Upper lobe of left lung (tissue), 6 donors: ENCODE results near the gene ART3. TPM values are rescaled to one million over a fixed set of nuclear protein-coding genes. Genes with fewer than 3 reads are reported as not detected.

Experiments
- ATAC-seq, 2 donors: fragments of 200-7000 bp; cut with Tn5 transposase; one replicate each; pipeline ENCODE4 v1.9.1; 2022; ENCODE audit warnings: mild to moderate bottlenecking in 2 of 2, moderate library complexity in 2 of 2; ENCODE audit not compliant: low FRiP score in 2 of 2
- DNase-seq, 2 donors: peaks; one replicate each; pipeline ENCODE4 v3.0.0-alpha.2; 2019 to 2020
- H3K27ac ChIP-seq, 4 donors: fragments of 200-600 bp; sonication (generic); one replicate each; pipeline ENCODE4 v1.5.1; 2016 to 2019
- H3K27me3 ChIP-seq, 4 donors: fragments of 200-600 bp; sonication (generic); one replicate each; pipeline ENCODE4 v1.5.1; 2017 to 2019
- H3K36me3 ChIP-seq, 4 donors: fragments of 200-600 bp; sonication (generic); one replicate each; pipeline ENCODE4 v1.5.1; 2016 to 2019
- H3K4me1 ChIP-seq, 4 donors: fragments of 200-600 bp; sonication (generic); one replicate each; pipeline ENCODE4 v1.5.1; 2018 to 2019
- H3K4me3 ChIP-seq, 4 donors: fragments of 200-600 bp; sonication (generic); one replicate each; pipeline ENCODE4 v1.5.1; 2017 to 2019; ENCODE audit warnings: mild to moderate bottlenecking in 2 of 4, moderate library complexity in 1 of 4
- H3K9me3 ChIP-seq, 4 donors: fragments of 200-600 bp; sonication (generic); one replicate each; pipeline ENCODE4 v1.5.1; 2018 to 2019
- CTCF ChIP-seq, 6 experiments: fragments of 450-650 bp in 4 of 6; fragments of 200-600 bp in 2 of 6; sonication (generic) in 2 of 6; IDR thresholded peaks; one replicate each; pipeline ENCODE4 v1.5.1; 2016 to 2019; ENCODE audit warnings: antibody characterized with exemption in 6 of 6
- EP300 ChIP-seq, 4 donors: sonication (generic); formaldehyde crosslinking; IDR thresholded peaks; one replicate each; pipeline ENCODE4 v1.5.1; 2017; ENCODE audit warnings: antibody characterized with exemption in 4 of 4, control low read depth in 2 of 4
- POLR2A ChIP-seq, 4 donors: fragments of 450-650 bp; IDR thresholded peaks; one replicate each; pipeline ENCODE4 v1.5.1; 2016 to 2017; ENCODE audit warnings: antibody characterized with exemption in 4 of 4, mild to moderate bottlenecking in 2 of 4
- POLR2AphosphoS5 ChIP-seq, 2 donors: sonication (generic); formaldehyde crosslinking; IDR thresholded peaks; one replicate each; pipeline ENCODE4 v1.5.1; 2017; ENCODE audit warnings: antibody characterized with exemption in 2 of 2
- WGBS, 2 donors: methylation state at CpG; one replicate each; pipeline ENCODE4 v1.1.5; 2017 to 2018; 5-methylcytosine and 5-hydroxymethylcytosine counted together
- total RNA-seq, 6 donors: library from RNA; depleted of rRNA in 4 of 6; stranded (reverse); fragments of >200 nt in 4 of 6; gene quantifications; one replicate each; pipeline versions ENCODE4 v1.1.0 to v1.2.1, GENCODE V29; 2016 to 2021
- donor health status: DM: no; HTN: no; CAD: no; lungs with moderate emphysema.
- donor health status: DM: no; HTN: yes; CAD: no; lungs with severe emphysema.

The ART3 gene
- total RNA-seq, 6 donors from 2014 or later: 0.55 TPM; not detected in 5

- Histone ChIP-seq H3K9me3 (no peaks in the 10 kb centered on the region), H3K4me1 (peaks cover 23 to 35% (median 29%) of the 10 kb centered on the region in 4 donors), H3K4me3 (no peak overlapping the region), H3K27ac (no peak overlapping the region), H3K27me3 (no peaks in the 10 kb centered on the region), H3K36me3 (peaks cover 0 to 44% (median 16%) of the 10 kb centered on the region in 4 donors)
- TF ChIP-seq CTCF (IDR thresholded peaks at IDR 0.05) (no peak), POLR2A (IDR thresholded peaks at IDR 0.05) (no peak), POLR2AphosphoS5 (IDR thresholded peaks at IDR 0.05) (no peak), EP300 (IDR thresholded peaks at IDR 0.05) (no peak)
- ATAC-seq (no peak), DNase-seq (no peak)
These were observed 70.0 kb downstream of the ART3 start for GRCh38 chr4:76144546-76144945.

- Histone ChIP-seq H3K27ac (peak overlapping the region; percentile 91 to 96 (median 95)), H3K4me1 (peaks cover 23 to 36% (median 29%) of the 10 kb centered on the region in 4 donors), H3K27me3 (no peaks in the 10 kb centered on the region), H3K36me3 (peaks cover 0 to 14% (median 5%) of the 10 kb centered on the region in 4 donors), H3K9me3 (no peaks in the 10 kb centered on the region), H3K4me3 (peak overlapping the region; percentile 79 to 98 (median 86))
- WGBS, 2 donors: 2 to 3% methylated on average over 20 to 31 of the region's 31 CpGs
- ATAC-seq: peak; percentile 89 to 91
- peak in 1 of 2 donors; percentile 81 for DNase-seq
- TF ChIP-seq CTCF (IDR thresholded peaks at IDR 0.05) (no peak), POLR2A (IDR thresholded peaks at IDR 0.05) (no peak), EP300 (IDR thresholded peaks at IDR 0.05) (no peak), POLR2AphosphoS5 (IDR thresholded peaks at IDR 0.05) (no peak)
These were observed 73.1 kb downstream of the ART3 start for GRCh38 chr4:76147454-76148141.

GRCh38 chr4:76148142-76148865 is 73.8 kb downstream of the ART3 start, which contains the start of gene NUP54:
NUP54 (minus strand) TSS chr4:76148397; CDS start chr4:76148374, 23 bp downstream.
- Histone ChIP-seq H3K36me3 (peaks cover 0 to 7% (median 3%) of the 10 kb centered on the region in 4 donors), H3K27ac (peak within 1 kb of the TSS; percentile 91 to 96 (median 95)), H3K4me3 (peak within 1 kb of the TSS; percentile 79 to 98 (median 86)), H3K27me3 (no peaks in the 10 kb centered on the region), H3K9me3 (no peaks in the 10 kb centered on the region), H3K4me1 (peaks cover 23 to 36% (median 29%) of the 10 kb centered on the region in 4 donors)
- TF ChIP-seq POLR2A (IDR thresholded peaks at IDR 0.05) (peak; percentile 6 to 84 (median 66)), POLR2AphosphoS5 (IDR thresholded peaks at IDR 0.05) (peak; percentile 87 to 96), CTCF (IDR thresholded peaks at IDR 0.05) (peak in 1 of 6 experiments; percentile 6), EP300 (IDR thresholded peaks at IDR 0.05) (peak in 1 of 4 donors; percentile 54)
- DNase-seq: peak; percentile 96
- WGBS, 2 donors: 0 to 1% methylated on average over 18 to 28 of the region's 47 CpGs
- ATAC-seq: peak; percentile 100

GRCh38 chr4:76153356-76153755 is 78.8 kb downstream of the ART3 start:
- Histone ChIP-seq H3K4me3 (no peak overlapping the region), H3K27ac (no peak overlapping the region), H3K36me3 (peaks cover 0 to 2% (median 0%) of the 10 kb centered on the region in 4 donors), H3K4me1 (peaks cover 5 to 10% (median 8%) of the 10 kb centered on the region in 4 donors), H3K27me3 (no peaks in the 10 kb centered on the region), H3K9me3 (no peaks in the 10 kb centered on the region)
- DNase-seq (no peak), ATAC-seq (no peak)
- 92 to 93% methylated on average over 2 of the region's 2 CpGs for WGBS, 2 donors
- TF ChIP-seq POLR2A (IDR thresholded peaks at IDR 0.05) (no peak), POLR2AphosphoS5 (IDR thresholded peaks at IDR 0.05) (no peak)

- TF ChIP-seq POLR2A (IDR thresholded peaks at IDR 0.05) (no peak), EP300 (IDR thresholded peaks at IDR 0.05) (no peak), POLR2AphosphoS5 (IDR thresholded peaks at IDR 0.05) (no peak)
- WGBS, 2 donors: 83 to 84% methylated on average over 3 of the region's 3 CpGs
- Histone ChIP-seq H3K9me3 (no peaks in the 10 kb centered on the region), H3K4me3 (no peak overlapping the region), H3K27ac (no peak overlapping the region), H3K27me3 (no peaks in the 10 kb centered on the region), H3K4me1 (no peaks in the 10 kb centered on the region), H3K36me3 (peaks cover 0 to 28% (median 8%) of the 10 kb centered on the region in 4 donors)
- DNase-seq (no peak), ATAC-seq (no peak)
These were observed 81.5 kb downstream of the ART3 start for GRCh38 chr4:76155979-76156378.
